ENCODE measurements around the gene SRD5A2. TPM values are rescaled to one million over a fixed set of nuclear protein-coding genes. Genes with fewer than 3 reads are reported as not detected.

SRD5A2 gene
- total RNA-seq, 1 donor from 2014 or later = not detected

- Mint-ChIP-seq H3K9me3 (ENCODE audit: unreplicated experiment) (no peaks in the 10 kb centered on the region), H3K27ac (ENCODE audit: unreplicated experiment) (no peak overlapping the region), H3K36me3 (ENCODE audit: unreplicated experiment) (no peaks in the 10 kb centered on the region), H3K27me3 (ENCODE audit: unreplicated experiment) (peaks cover 48% of the 10 kb centered on the region), H3K4me1 (ENCODE audit: unreplicated experiment) (peaks cover 3% of the 10 kb centered on the region), H3K4me3 (ENCODE audit: unreplicated experiment) (no peak overlapping the region)
- TF ChIP-seq CTCF (IDR thresholded peaks at IDR 0.05) = no peak
- no peak for DNase-seq (ENCODE audit: extremely low spot score, unreplicated experiment)
Observed at GRCh38 chr2:31581124-31581795, 522 bp upstream of the SRD5A2 start.

- no peak overlapping the region for H3K27ac Mint-ChIP-seq (ENCODE audit: unreplicated experiment)
- no peak for TF ChIP-seq CTCF (IDR thresholded peaks at IDR 0.05)
- H3K36me3 Mint-ChIP-seq (ENCODE audit: unreplicated experiment) = no peaks in the 10 kb centered on the region
- no peak overlapping the region for H3K4me3 Mint-ChIP-seq (ENCODE audit: unreplicated experiment)
- H3K27me3 Mint-ChIP-seq (ENCODE audit: unreplicated experiment) = peaks cover 48% of the 10 kb centered on the region
- H3K9me3 Mint-ChIP-seq (ENCODE audit: unreplicated experiment) = peaks cover 4% of the 10 kb centered on the region
- peaks cover 3% of the 10 kb centered on the region for H3K4me1 Mint-ChIP-seq (ENCODE audit: unreplicated experiment)
- no peak for DNase-seq (ENCODE audit: extremely low spot score, unreplicated experiment)
Observed at GRCh38 chr2:31579996-31580320, 780 bp downstream of the SRD5A2 start.

DNA sequence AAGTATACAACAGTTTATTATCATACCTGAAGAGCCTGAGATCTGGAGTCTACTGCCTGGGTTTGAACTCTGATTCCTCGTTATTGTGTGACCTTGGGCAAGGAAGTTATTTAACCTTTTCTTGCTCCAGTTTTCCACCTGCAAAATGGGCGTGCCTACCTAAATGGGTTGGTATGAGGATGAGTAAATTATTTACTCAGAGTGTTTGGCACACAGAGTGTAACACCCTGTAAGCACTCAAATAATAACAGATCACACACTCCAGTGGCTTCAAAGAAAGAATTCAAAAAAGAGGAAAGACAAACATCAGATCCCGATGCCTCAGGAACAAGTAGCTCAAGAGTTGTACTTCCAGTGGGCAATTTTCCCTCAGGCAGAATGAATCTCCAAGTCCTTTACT is 2.4 kb downstream of the SRD5A2 start:
- Mint-ChIP-seq H3K4me1 (ENCODE audit: unreplicated experiment) (peaks cover 3% of the 10 kb centered on the region), H3K27ac (ENCODE audit: unreplicated experiment) (no peak overlapping the region), H3K4me3 (ENCODE audit: unreplicated experiment) (no peak overlapping the region), H3K36me3 (ENCODE audit: unreplicated experiment) (no peaks in the 10 kb centered on the region), H3K27me3 (ENCODE audit: unreplicated experiment) (peaks cover 52% of the 10 kb centered on the region), H3K9me3 (ENCODE audit: unreplicated experiment) (peaks cover 4% of the 10 kb centered on the region)
- no peak for DNase-seq (ENCODE audit: extremely low spot score, unreplicated experiment)
- TF ChIP-seq CTCF (IDR thresholded peaks at IDR 0.05) = no peak

GRCh38 chr2:31577143-31577542 is 3.6 kb downstream of the SRD5A2 start:
- H3K9me3 Mint-ChIP-seq (ENCODE audit: unreplicated experiment) = peaks cover 4% of the 10 kb centered on the region
- no peaks in the 10 kb centered on the region for H3K36me3 Mint-ChIP-seq (ENCODE audit: unreplicated experiment)
- H3K27ac Mint-ChIP-seq (ENCODE audit: unreplicated experiment) = no peak overlapping the region
- TF ChIP-seq CTCF (IDR thresholded peaks at IDR 0.05) = no peak
- DNase-seq (ENCODE audit: extremely low spot score, unreplicated experiment) = no peak
- peaks cover 42% of the 10 kb centered on the region for H3K27me3 Mint-ChIP-seq (ENCODE audit: unreplicated experiment)
- H3K4me1 Mint-ChIP-seq (ENCODE audit: unreplicated experiment) = peaks cover 3% of the 10 kb centered on the region
- no peak overlapping the region for H3K4me3 Mint-ChIP-seq (ENCODE audit: unreplicated experiment)

DNA sequence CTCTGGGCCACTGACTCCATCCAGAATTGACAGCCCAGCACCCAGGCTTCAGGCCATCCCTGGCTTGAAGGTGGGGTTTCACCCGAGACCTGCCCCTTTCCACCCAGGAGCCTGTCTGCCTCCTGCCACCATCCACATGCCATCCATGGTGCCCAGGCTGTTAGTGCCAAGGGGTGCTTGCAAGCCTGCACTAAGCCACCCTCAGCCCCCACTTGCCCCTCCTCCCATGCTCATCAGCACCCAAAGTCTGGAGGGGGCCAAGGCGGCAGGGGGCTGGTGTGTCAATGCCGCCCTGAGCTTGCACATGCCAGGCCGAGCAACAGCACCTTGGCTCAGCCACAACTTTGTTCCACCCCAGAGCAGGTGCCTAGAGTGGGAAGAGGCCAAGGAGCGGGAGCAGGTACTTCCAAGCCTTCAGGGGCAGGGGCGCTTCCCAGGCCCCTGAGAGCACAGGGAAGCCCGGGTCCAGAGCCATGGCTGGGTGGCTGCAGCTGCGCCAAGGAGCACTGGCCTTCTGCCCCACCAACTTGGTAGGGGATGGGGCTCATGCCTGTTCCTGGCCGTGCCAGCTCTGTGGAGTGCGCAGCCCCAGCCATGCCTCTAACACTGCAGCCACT is 12.0 kb downstream of the SRD5A2 start:
- no peak overlapping the region for H3K27ac Mint-ChIP-seq (ENCODE audit: unreplicated experiment)
- no peak for DNase-seq (ENCODE audit: extremely low spot score, unreplicated experiment)
- TF ChIP-seq CTCF (IDR thresholded peaks at IDR 0.05) = no peak
- H3K27me3 Mint-ChIP-seq (ENCODE audit: unreplicated experiment) = peaks cover 15% of the 10 kb centered on the region
- peaks cover 8% of the 10 kb centered on the region for H3K9me3 Mint-ChIP-seq (ENCODE audit: unreplicated experiment)
- H3K36me3 Mint-ChIP-seq (ENCODE audit: unreplicated experiment) = no peaks in the 10 kb centered on the region
- no peaks in the 10 kb centered on the region for H3K4me1 Mint-ChIP-seq (ENCODE audit: unreplicated experiment)
- H3K4me3 Mint-ChIP-seq (ENCODE audit: unreplicated experiment) = no peak overlapping the region
